Mucosa of rectum (tissue), 2 donors: ENCODE measurements around the gene SLC14A1.

Experiments
- H3K27ac ChIP-seq, 2 donors: one replicate each; pipeline ENCODE4 v1.7.0; 2013; ENCODE audit warnings: inconsistent platforms in 2 of 2, low read depth in 2 of 2, low read length in 2 of 2
- H3K27me3 ChIP-seq, 2 donors: one replicate each; pipeline ENCODE4 v1.7.0; 2013; ENCODE audit warnings: low read length in 2 of 2; ENCODE audit not compliant: control insufficient read depth in 2 of 2, insufficient read depth in 2 of 2
- H3K36me3 ChIP-seq, 2 donors: one replicate each; pipeline ENCODE4 v1.7.0; 2013; ENCODE audit warnings: low read length in 2 of 2; ENCODE audit not compliant: control insufficient read depth in 2 of 2, insufficient read depth in 2 of 2
- H3K4me1 ChIP-seq, 2 donors: one replicate each; pipeline ENCODE4 v1.7.0; 2013; ENCODE audit warnings: low read length in 2 of 2, mild to moderate bottlenecking in 1 of 2; ENCODE audit not compliant: control insufficient read depth in 2 of 2, insufficient read depth in 2 of 2
- H3K4me3 ChIP-seq, 2 donors: one replicate each; pipeline ENCODE4 v1.7.0; 2013; ENCODE audit warnings: low read length in 2 of 2
- H3K9ac ChIP-seq, 2 donors: one replicate each; pipeline ENCODE4 v1.7.0; 2013; ENCODE audit warnings: low read length in 2 of 2, low read depth in 1 of 2, mild to moderate bottlenecking in 1 of 2
- H3K9me3 ChIP-seq, 2 donors: one replicate each; pipeline ENCODE4 v1.7.0; 2013; ENCODE audit warnings: low read length in 2 of 2; ENCODE audit not compliant: control insufficient read depth in 2 of 2
- donor health status: healthy.
- donor health status: Normal muscosa, but diverticular disease.

The SLC14A1 gene

DNA sequence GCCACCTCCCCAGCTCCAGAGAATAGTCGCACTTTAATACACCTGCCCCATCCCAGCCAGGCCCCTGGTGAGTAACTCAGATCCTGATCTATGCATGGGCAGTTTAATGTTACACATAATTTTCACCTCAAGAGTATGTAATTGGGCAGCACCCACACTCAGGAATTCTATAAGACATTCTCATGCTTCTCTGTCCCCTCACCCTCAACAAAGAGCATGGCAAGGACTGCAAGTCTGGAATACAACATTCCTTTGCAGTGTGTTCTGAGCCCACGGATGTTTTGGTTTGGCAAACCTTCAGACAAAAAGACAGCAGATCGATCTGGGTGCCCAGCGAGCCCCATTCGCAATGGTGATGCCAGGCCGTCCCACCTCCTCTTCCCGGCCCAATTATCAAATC is 4.9 kb upstream of the SLC14A1 start:
- H3K4me3 ChIP-seq, result no peak overlapping the region
- no peaks in the 10 kb centered on the region for H3K9me3 ChIP-seq
- no peak overlapping the region for H3K27ac ChIP-seq
- no peaks in the 10 kb centered on the region for H3K4me1 ChIP-seq
- H3K36me3 ChIP-seq, result no peaks in the 10 kb centered on the region
- H3K27me3 ChIP-seq, result peaks cover 2 to 4% of the 10 kb centered on the region in 2 donors
- H3K9ac ChIP-seq, result no peak overlapping the region

DNA sequence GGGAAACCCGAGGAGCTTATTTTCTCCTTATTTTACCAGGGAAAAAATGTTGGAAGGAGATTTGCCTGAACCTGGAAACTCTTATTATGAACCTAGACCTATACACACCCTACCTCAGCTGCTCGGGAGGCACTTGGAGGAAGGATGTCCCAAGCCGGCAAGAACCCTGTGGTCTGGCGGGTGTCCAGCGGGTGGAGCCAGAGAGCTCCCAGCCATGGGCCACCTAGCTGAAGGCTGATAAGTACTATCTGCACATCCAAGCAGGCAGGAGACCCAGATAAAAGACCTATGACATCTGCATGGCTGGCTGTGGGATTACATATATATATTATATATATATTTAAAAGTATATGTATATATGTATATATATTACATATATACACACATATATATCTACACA is 1.1 kb upstream of the SLC14A1 start:
- Histone ChIP-seq H3K4me1 (no peaks in the 10 kb centered on the region), H3K36me3 (no peaks in the 10 kb centered on the region), H3K4me3 (no peak overlapping the region), H3K9me3 (no peaks in the 10 kb centered on the region), H3K27me3 (peaks cover 2 to 4% of the 10 kb centered on the region in 2 donors), H3K27ac (no peak overlapping the region), H3K9ac (no peak overlapping the region)

DNA sequence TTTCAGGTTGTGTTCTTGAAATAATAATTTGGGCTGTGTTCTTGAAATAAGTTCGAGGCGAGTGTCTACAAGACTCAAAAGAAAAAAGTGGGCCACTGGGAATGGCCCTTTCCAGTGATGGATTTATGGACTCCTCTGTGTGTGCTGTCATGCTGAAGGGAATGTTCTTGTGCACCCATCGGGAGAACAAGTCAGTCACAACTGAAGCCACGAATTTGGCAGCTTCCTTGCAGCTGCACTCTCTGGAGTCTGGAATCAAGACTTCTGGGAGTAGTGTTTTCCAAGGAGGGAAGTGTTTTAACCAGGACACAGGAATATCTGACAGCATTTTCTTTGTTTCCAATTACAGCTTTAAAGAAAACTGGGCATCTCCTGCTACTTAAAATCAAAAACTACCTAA is 620 bp downstream of the SLC14A1 start:
- H3K4me1 ChIP-seq, result no peaks in the 10 kb centered on the region
- no peaks in the 10 kb centered on the region for H3K36me3 ChIP-seq
- no peaks in the 10 kb centered on the region for H3K9me3 ChIP-seq
- H3K9ac ChIP-seq, result no peak overlapping the region
- no peak overlapping the region for H3K27ac ChIP-seq
- H3K27me3 ChIP-seq, result peaks cover 2 to 4% of the 10 kb centered on the region in 2 donors
- H3K4me3 ChIP-seq, result no peak overlapping the region

DNA sequence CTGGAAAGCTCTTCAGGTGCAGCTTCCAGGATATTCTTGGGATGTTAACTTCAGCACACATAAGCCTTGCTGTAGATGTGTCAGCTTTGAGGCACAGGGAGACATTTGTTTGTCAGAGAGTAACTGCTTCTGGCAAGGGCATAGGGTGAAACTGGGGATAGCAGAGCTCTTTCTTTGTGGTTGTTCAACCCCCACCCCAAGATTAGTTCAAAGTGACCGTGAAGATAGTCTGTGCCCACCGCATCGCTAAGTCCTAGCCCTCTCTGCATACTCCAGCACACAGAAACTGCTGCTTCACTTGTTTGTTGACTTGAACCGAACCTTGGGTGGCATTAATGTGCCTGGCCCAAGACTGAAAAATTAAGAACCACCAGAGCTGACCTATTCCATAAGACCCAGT is 1.4 kb downstream of the SLC14A1 start:
- Histone ChIP-seq H3K27ac (no peak overlapping the region), H3K9ac (no peak overlapping the region), H3K4me1 (no peaks in the 10 kb centered on the region), H3K27me3 (peaks cover 2 to 4% of the 10 kb centered on the region in 2 donors), H3K4me3 (no peak overlapping the region), H3K9me3 (no peaks in the 10 kb centered on the region), H3K36me3 (no peaks in the 10 kb centered on the region)

DNA sequence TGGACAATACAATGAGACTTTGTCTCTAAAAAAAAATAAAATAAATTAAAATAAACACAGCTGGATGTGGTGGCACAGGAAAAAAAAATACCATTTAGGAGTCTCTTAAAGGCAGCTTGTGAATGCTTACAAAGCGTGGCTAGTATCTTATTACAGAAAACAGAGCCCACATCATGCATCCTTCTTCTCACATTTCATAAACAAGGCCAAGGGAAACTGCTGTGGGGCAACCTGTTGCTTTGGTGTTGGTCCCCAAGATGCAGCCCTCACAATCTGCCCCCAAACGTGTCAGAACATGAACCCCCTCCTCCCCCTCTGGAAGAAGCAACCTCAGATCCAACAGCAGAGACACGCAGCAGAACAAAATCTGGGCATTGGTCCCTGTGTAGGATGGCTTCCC is 2.6 kb downstream of the SLC14A1 start:
- H3K9ac ChIP-seq, result no peak overlapping the region
- H3K4me3 ChIP-seq, result no peak overlapping the region
- H3K27ac ChIP-seq, result no peak overlapping the region

DNA sequence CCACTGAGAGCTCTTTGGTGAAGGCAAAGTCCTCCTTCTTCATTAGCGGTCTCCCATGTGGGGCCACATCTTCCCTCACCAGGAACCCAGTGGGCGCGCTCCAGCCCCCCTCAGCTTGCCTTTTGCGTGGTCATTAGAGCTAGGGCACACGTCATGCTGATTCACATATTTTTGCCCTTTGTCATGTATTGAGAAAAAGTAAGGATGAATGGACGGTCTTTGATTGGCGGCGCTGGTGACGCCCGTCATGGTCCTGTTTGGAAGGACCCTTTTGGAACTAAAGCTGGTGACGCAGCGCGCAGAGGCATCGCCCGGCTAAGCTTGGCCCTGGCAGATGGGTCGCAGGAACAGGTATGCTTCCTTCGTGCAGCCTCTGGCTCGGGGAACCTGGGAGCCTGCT is 3.1 kb downstream of the SLC14A1 start:
- Histone ChIP-seq H3K4me3 (no peak overlapping the region), H3K9me3 (no peaks in the 10 kb centered on the region), H3K27ac (no peak overlapping the region), H3K27me3 (no peaks in the 10 kb centered on the region), H3K36me3 (no peaks in the 10 kb centered on the region), H3K9ac (no peak overlapping the region), H3K4me1 (no peaks in the 10 kb centered on the region)

More for the DNA sequence above, 2.6 kb downstream of the SLC14A1 start:
- Histone ChIP-seq H3K4me1 (no peaks in the 10 kb centered on the region), H3K36me3 (no peaks in the 10 kb centered on the region), H3K9me3 (no peaks in the 10 kb centered on the region), H3K27me3 (peaks cover 1 to 2% of the 10 kb centered on the region in 2 donors)

DNA sequence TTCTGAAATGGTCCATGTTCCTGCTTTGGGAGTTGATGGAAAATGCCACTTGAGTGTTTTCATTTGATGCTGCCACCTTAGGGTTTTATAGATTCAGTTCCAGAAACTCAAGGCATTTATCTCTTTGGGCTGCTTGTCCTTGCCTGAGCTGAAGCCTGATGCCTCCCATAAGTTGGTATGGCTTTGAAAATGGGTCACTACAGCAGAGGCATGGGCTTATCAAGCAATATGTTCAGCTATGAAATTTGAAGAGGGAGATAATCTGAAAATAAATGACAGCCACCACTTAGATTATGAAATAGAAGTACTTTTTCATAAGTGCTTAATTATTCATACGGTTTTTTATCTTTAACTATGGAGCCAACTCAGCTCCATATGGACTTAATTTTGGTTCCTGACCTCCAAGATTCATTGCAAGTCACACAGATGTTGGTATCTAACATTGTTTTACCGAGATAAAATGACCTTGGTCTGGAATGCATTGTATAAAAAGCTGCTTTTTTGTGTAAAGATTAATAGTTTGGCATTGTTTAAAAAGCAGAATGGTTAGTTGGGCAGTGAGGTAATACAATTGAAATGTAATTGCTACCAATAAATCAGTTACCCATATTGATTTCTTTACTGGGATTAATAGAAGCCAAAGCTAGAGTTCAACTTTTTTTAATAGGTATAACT is 4.5 kb downstream of the SLC14A1 start:
- Histone ChIP-seq H3K27ac (no peak overlapping the region), H3K27me3 (no peaks in the 10 kb centered on the region), H3K4me1 (no peaks in the 10 kb centered on the region), H3K9ac (no peak overlapping the region), H3K4me3 (no peak overlapping the region), H3K9me3 (no peaks in the 10 kb centered on the region), H3K36me3 (no peaks in the 10 kb centered on the region)

DNA sequence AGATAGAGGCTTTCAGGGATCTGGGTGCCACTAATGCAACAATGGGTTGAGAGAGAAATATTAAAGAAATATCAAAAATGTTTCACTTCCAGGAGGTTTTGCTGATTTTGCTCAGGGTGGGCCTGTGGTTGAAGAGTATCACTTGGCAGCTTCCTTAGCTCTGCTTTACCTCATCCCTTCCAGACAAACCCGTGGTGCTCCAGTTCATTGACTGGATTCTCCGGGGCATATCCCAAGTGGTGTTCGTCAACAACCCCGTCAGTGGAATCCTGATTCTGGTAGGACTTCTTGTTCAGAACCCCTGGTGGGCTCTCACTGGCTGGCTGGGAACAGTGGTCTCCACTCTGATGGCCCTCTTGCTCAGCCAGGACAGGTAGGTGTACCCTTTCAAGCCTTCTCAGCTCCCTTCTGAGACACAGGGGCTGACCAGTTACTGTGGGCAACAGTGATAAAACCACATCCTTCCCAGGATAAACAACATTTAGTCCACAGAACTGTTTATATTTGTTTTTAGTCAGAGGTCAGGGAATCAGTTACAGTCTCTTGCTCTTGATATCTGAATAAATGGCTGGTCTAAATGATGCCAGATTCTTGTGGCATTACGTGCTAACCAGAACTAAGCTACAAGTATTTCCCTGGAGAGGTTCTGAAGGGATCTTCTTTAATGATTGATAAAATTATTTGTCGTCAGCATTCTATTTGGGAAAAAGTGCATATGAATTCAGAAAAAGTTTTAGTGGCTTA is 7.0 kb downstream of the SLC14A1 start:
- no peak overlapping the region for H3K27ac ChIP-seq
- H3K9ac ChIP-seq, result no peak overlapping the region
- H3K9me3 ChIP-seq, result no peaks in the 10 kb centered on the region
- no peaks in the 10 kb centered on the region for H3K27me3 ChIP-seq
- H3K4me3 ChIP-seq, result no peak overlapping the region
- H3K36me3 ChIP-seq, result no peaks in the 10 kb centered on the region
- no peaks in the 10 kb centered on the region for H3K4me1 ChIP-seq

DNA sequence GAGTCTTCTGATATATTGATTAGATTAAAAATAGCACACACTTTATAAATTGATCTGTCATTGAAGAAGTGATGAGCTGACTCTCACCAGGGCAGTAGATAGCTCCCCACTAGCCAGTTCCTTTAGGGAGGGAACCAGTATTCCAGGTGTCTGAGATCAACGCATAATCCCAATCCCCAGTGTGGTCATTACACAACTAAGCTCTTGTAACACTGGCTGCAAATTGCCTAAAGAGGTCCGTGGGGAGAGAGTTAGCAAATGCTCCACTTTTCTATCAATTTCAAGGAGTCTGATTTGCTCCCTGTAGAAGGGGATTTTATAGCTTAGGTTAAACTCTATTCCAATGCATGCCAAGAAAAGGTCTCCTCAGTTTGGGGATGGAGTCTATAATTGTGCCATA is 7.7 kb downstream of the SLC14A1 start:
- Histone ChIP-seq H3K9me3 (no peaks in the 10 kb centered on the region), H3K36me3 (no peaks in the 10 kb centered on the region), H3K27me3 (no peaks in the 10 kb centered on the region), H3K9ac (no peak overlapping the region), H3K27ac (no peak overlapping the region), H3K4me1 (no peaks in the 10 kb centered on the region), H3K4me3 (no peak overlapping the region)

DNA sequence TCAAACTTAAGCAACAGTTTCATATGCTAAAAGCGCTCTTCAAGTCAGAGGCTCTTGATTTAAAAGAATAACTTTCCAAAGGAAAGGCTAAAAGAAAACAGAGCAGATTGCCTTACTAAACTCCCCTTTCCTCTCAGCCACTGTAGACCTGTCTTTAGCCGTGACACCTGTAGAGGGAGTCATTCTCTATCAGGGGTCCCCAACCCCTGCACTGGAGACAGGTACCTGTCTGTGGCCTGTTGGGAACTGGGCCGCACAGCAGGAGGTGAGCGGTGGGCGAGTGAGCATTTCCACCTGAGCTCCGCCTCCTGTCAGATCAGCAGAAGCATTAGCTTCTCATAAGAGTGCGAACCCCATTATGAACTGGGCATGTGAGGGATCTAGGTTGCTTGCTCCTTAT is 9.6 kb downstream of the SLC14A1 start:
- H3K4me3 ChIP-seq, result no peak overlapping the region
- no peaks in the 10 kb centered on the region for H3K9me3 ChIP-seq
- H3K27me3 ChIP-seq, result no peaks in the 10 kb centered on the region
- no peaks in the 10 kb centered on the region for H3K36me3 ChIP-seq
- H3K4me1 ChIP-seq, result no peaks in the 10 kb centered on the region
- no peak overlapping the region for H3K9ac ChIP-seq
- H3K27ac ChIP-seq, result no peak overlapping the region
